T-helper 2 cell treated with Interferon-gamma antibody and Interleukin-4, amounts not matched to agents 5 μg/mL and 100 μg/mL, for 36 hours (primary cell): ENCODE data around the gene OR11L1.

Source experiments
- DNase-seq: peaks from one replicate; pipeline ENCODE4 v3.0.0; 2021; ENCODE audit warnings: low spot score
- H3K27ac Mint-ChIP-seq: one replicate; pipeline ENCODE4 v1.8.0; 2021; ENCODE audit warnings: mild to moderate bottlenecking, mixed read lengths
- H3K27me3 Mint-ChIP-seq: one replicate; pipeline ENCODE4 v1.8.0; 2021; ENCODE audit warnings: low read depth, mixed read lengths
- H3K36me3 Mint-ChIP-seq: one replicate; pipeline ENCODE4 v1.8.0; 2021; ENCODE audit warnings: low read depth, mixed read lengths
- H3K4me1 Mint-ChIP-seq: one replicate; pipeline ENCODE4 v1.8.0; 2021; ENCODE audit warnings: low read depth, mixed read lengths
- H3K4me3 Mint-ChIP-seq: one replicate; pipeline ENCODE4 v1.8.0; 2022; ENCODE audit warnings: mild to moderate bottlenecking, moderate library complexity, mixed read lengths
- H3K9me3 Mint-ChIP-seq: one replicate; pipeline ENCODE4 v1.8.0; 2021; ENCODE audit warnings: mixed read lengths

The OR11L1 gene

GRCh38 chr1:247845011-247845692, 3.5 kb upstream of the OR11L1 start:
- DNase-seq = no peak
- Mint-ChIP-seq H3K9me3 (no peaks in the 10 kb centered on the region), H3K4me1 (no peaks in the 10 kb centered on the region), H3K36me3 (no peaks in the 10 kb centered on the region), H3K27ac (no peak overlapping the region), H3K27me3 (no peaks in the 10 kb centered on the region), H3K4me3 (no peak overlapping the region)

- no peak overlapping the region for H3K4me3 Mint-ChIP-seq
- no peak for DNase-seq
- H3K27ac Mint-ChIP-seq = no peak overlapping the region
- no peaks in the 10 kb centered on the region for H3K9me3 Mint-ChIP-seq
- no peaks in the 10 kb centered on the region for H3K27me3 Mint-ChIP-seq
- no peaks in the 10 kb centered on the region for H3K36me3 Mint-ChIP-seq
- H3K4me1 Mint-ChIP-seq = no peaks in the 10 kb centered on the region
Measured at GRCh38 chr1:247843411-247843810, 1.7 kb upstream of the OR11L1 start.

- H3K27me3 Mint-ChIP-seq = no peaks in the 10 kb centered on the region
- H3K4me3 Mint-ChIP-seq = no peak overlapping the region
- DNase-seq = no peak
- H3K36me3 Mint-ChIP-seq = no peaks in the 10 kb centered on the region
- H3K27ac Mint-ChIP-seq = no peak overlapping the region
- no peaks in the 10 kb centered on the region for H3K4me1 Mint-ChIP-seq
- H3K9me3 Mint-ChIP-seq = no peaks in the 10 kb centered on the region
Measured at GRCh38 chr1:247840818-247841217, 878 bp downstream of the OR11L1 start.

GRCh38 chr1:247833601-247834000, 8.1 kb downstream of the OR11L1 start:
- no peaks in the 10 kb centered on the region for H3K4me1 Mint-ChIP-seq
- no peaks in the 10 kb centered on the region for H3K9me3 Mint-ChIP-seq
- no peak for DNase-seq
- H3K27me3 Mint-ChIP-seq = no peaks in the 10 kb centered on the region
- H3K36me3 Mint-ChIP-seq = no peaks in the 10 kb centered on the region
- H3K27ac Mint-ChIP-seq = no peak overlapping the region
- H3K4me3 Mint-ChIP-seq = no peak overlapping the region

- no peak for DNase-seq
- no peak overlapping the region for H3K4me3 Mint-ChIP-seq
- H3K27ac Mint-ChIP-seq = no peak overlapping the region
- H3K27me3 Mint-ChIP-seq = no peaks in the 10 kb centered on the region
- H3K4me1 Mint-ChIP-seq = no peaks in the 10 kb centered on the region
- H3K9me3 Mint-ChIP-seq = no peaks in the 10 kb centered on the region
- no peaks in the 10 kb centered on the region for H3K36me3 Mint-ChIP-seq
Measured at GRCh38 chr1:247829656-247830055, 12.0 kb downstream of the OR11L1 start.

GRCh38 chr1:247825362-247825761, 16.3 kb downstream of the OR11L1 start:
- H3K27ac Mint-ChIP-seq = no peak overlapping the region
- H3K4me3 Mint-ChIP-seq = no peak overlapping the region
- no peaks in the 10 kb centered on the region for H3K4me1 Mint-ChIP-seq
- no peaks in the 10 kb centered on the region for H3K36me3 Mint-ChIP-seq
- DNase-seq = no peak
- H3K27me3 Mint-ChIP-seq = no peaks in the 10 kb centered on the region
- no peaks in the 10 kb centered on the region for H3K9me3 Mint-ChIP-seq

- Mint-ChIP-seq H3K4me1 (no peaks in the 10 kb centered on the region), H3K27me3 (no peaks in the 10 kb centered on the region), H3K4me3 (no peak within 1 kb of the TSS), H3K36me3 (no peaks in the 10 kb centered on the region), H3K27ac (no peak within 1 kb of the TSS), H3K9me3 (no peaks in the 10 kb centered on the region)
- no peak for DNase-seq
Measured at GRCh38 chr1:247824023-247824422, 17.7 kb downstream of the OR11L1 start, which contains the start of gene OR14A16. Gene OR14A16 (minus strand): TSS chr1:247824119. CDS start chr1:247815729, 8,390 bp downstream.

GRCh38 chr1:247822060-247822459, 19.6 kb downstream of the OR11L1 start:
- no peaks in the 10 kb centered on the region for H3K4me1 Mint-ChIP-seq
- no peaks in the 10 kb centered on the region for H3K9me3 Mint-ChIP-seq
- no peak overlapping the region for H3K4me3 Mint-ChIP-seq
- H3K27ac Mint-ChIP-seq = no peak overlapping the region
- DNase-seq = no peak
- H3K36me3 Mint-ChIP-seq = no peaks in the 10 kb centered on the region
- H3K27me3 Mint-ChIP-seq = no peaks in the 10 kb centered on the region

GRCh38 chr1:247812637-247813036, 29.1 kb downstream of the OR11L1 start:
- no peaks in the 10 kb centered on the region for H3K9me3 Mint-ChIP-seq
- no peak overlapping the region for H3K27ac Mint-ChIP-seq
- H3K4me1 Mint-ChIP-seq = no peaks in the 10 kb centered on the region
- H3K36me3 Mint-ChIP-seq = no peaks in the 10 kb centered on the region
- no peak for DNase-seq
- no peak overlapping the region for H3K4me3 Mint-ChIP-seq
- no peaks in the 10 kb centered on the region for H3K27me3 Mint-ChIP-seq

GRCh38 chr1:247797518-247797917, 44.2 kb downstream of the OR11L1 start:
- Mint-ChIP-seq H3K27me3 (no peaks in the 10 kb centered on the region), H3K4me3 (no peak overlapping the region), H3K9me3 (no peaks in the 10 kb centered on the region), H3K4me1 (no peaks in the 10 kb centered on the region), H3K36me3 (no peaks in the 10 kb centered on the region), H3K27ac (no peak overlapping the region)
- no peak for DNase-seq
